ENCODE data around the gene GRK2. TPM values are rescaled to one million over a fixed set of nuclear protein-coding genes. Genes with fewer than 3 reads are reported as not detected.

The GRK2 gene
- total and polyA plus RNA-seq, 2 of the 13 experiments (the other 11 are each of a cell fraction or from before 2014, with no cell fraction given): 31.3 to 42.4 TPM

GRCh38 chr11:67261946-67262681 is 4.2 kb upstream of the GRK2 start (continued):
- TF ChIP-seq, protein P1, sequence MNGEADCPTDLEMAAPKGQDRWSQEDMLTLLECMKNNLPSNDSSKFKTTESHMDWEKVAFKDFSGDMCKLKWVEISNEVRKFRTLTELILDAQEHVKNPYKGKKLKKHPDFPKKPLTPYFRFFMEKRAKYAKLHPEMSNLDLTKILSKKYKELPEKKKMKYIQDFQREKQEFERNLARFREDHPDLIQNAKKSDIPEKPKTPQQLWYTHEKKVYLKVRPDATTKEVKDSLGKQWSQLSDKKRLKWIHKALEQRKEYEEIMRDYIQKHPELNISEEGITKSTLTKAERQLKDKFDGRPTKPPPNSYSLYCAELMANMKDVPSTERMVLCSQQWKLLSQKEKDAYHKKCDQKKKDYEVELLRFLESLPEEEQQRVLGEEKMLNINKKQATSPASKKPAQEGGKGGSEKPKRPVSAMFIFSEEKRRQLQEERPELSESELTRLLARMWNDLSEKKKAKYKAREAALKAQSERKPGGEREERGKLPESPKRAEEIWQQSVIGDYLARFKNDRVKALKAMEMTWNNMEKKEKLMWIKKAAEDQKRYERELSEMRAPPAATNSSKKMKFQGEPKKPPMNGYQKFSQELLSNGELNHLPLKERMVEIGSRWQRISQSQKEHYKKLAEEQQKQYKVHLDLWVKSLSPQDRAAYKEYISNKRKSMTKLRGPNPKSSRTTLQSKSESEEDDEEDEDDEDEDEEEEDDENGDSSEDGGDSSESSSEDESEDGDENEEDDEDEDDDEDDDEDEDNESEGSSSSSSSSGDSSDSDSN (CRISPR knock-in tag; IDR thresholded peaks at IDR 0.05): no peak
- TF ChIP-seq ZNF230 (CRISPR knock-in tag; IDR thresholded peaks at IDR 0.05) (no peak), HOXD1 (CRISPR knock-in tag; IDR thresholded peaks at IDR 0.05) (no peak), CENPX (CRISPR knock-in tag; IDR thresholded peaks at IDR 0.05) (no peak), MATR3 (CRISPR knock-in tag; IDR thresholded peaks at IDR 0.05) (no peak), ZFP91 (CRISPR knock-in tag; IDR thresholded peaks at IDR 0.05; ENCODE audit: borderline replicate concordance) (peak; percentile 10; the same call in 1 of the 2 replicates), SMAD3 (CRISPR knock-in tag; IDR thresholded peaks at IDR 0.05) (no peak), ZNF383 (CRISPR knock-in tag; IDR thresholded peaks at IDR 0.05; ENCODE audit: borderline replicate concordance) (no peak), SMC3 (IDR thresholded peaks at IDR 0.05; ENCODE audit: low read length) (no peak), KMT2A (CRISPR knock-in tag; IDR thresholded peaks at IDR 0.05) (0 out of 2 replicates have a peak, but pooled peaks have one; percentile 2), ZNF432 (CRISPR knock-in tag; IDR thresholded peaks at IDR 0.05; ENCODE audit: borderline replicate concordance) (no peak), ZNF121 (CRISPR knock-in tag; IDR thresholded peaks at IDR 0.05) (no peak), ZMYM2 (CRISPR knock-in tag; IDR thresholded peaks at IDR 0.05) (no peak), CCDC6 (CRISPR knock-in tag; IDR thresholded peaks at IDR 0.05) (no peak), ZNF263 (CRISPR knock-in tag; IDR thresholded peaks at IDR 0.05) (no peak)
- TF ChIP-seq, protein P2, sequence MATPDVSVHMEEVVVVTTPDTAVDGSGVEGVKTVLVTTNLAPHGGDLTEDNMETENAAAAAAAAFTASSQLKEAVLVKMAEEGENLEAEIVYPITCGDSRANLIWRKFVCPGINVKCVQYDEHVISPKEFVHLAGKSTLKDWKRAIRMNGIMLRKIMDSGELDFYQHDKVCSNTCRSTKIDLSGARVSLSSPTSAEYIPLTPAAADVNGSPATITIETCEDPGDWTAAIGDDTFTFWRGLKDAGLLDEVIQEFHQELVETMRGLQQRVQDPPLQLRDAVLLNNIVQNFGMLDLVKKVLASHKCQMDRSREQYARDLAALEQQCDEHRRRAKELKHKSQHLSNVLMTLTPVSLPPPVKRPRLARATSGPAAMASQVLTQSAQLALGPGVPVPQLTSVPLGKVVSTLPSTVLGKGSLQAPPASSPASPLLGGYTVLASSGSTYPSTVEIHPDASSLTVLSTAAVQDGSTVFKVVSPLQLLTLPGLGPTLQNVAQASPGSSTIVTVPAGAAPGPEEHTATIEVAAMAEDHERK (CRISPR knock-in tag; IDR thresholded peaks at IDR 0.05; ENCODE audit: low read depth): no peak
- TF ChIP-seq, protein P3, sequence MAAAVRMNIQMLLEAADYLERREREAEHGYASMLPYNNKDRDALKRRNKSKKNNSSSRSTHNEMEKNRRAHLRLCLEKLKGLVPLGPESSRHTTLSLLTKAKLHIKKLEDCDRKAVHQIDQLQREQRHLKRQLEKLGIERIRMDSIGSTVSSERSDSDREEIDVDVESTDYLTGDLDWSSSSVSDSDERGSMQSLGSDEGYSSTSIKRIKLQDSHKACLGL (CRISPR knock-in tag; IDR thresholded peaks at IDR 0.05): no peak
- TF ChIP-seq, protein P4, sequence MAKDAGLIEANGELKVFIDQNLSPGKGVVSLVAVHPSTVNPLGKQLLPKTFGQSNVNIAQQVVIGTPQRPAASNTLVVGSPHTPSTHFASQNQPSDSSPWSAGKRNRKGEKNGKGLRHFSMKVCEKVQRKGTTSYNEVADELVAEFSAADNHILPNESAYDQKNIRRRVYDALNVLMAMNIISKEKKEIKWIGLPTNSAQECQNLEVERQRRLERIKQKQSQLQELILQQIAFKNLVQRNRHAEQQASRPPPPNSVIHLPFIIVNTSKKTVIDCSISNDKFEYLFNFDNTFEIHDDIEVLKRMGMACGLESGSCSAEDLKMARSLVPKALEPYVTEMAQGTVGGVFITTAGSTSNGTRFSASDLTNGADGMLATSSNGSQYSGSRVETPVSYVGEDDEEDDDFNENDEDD (CRISPR knock-in tag; IDR thresholded peaks at IDR 0.05; ENCODE audit: borderline replicate concordance): peak; percentile 38; the same call in 1 of the 2 replicates
- TF ChIP-seq, protein P5, sequence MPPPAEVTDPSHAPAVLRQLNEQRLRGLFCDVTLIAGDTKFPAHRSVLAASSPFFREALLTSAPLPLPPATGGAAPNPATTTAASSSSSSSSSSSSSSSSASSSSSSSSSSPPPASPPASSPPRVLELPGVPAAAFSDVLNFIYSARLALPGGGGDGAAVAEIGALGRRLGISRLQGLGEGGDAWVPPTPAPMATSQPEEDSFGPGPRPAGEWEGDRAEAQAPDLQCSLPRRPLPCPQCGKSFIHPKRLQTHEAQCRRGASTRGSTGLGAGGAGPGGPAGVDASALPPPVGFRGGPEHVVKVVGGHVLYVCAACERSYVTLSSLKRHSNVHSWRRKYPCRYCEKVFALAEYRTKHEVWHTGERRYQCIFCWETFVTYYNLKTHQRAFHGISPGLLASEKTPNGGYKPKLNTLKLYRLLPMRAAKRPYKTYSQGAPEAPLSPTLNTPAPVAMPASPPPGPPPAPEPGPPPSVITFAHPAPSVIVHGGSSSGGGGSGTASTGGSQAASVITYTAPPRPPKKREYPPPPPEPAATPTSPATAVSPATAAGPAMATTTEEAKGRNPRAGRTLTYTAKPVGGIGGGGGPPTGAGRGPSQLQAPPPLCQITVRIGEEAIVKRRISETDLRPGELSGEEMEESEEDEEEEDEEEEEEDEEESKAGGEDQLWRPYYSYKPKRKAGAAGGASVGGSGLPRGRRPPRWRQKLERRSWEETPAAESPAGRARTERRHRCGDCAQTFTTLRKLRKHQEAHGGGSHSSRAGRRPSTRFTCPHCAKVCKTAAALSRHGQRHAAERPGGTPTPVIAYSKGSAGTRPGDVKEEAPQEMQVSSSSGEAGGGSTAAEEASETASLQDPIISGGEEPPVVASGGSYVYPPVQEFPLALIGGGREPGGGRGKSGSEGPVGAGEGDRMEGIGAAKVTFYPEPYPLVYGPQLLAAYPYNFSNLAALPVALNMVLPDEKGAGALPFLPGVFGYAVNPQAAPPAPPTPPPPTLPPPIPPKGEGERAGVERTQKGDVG (CRISPR knock-in tag; IDR thresholded peaks at IDR 0.05; ENCODE audit: borderline replicate concordance): no peak

All from HepG2 (cell line).